BE2C (cell line): Measurements from ENCODE around the gene C16orf95.

Source experiments
- DNase-seq: peaks from one replicate; pipeline ENCODE4 v3.0.0-alpha.2; 2020
- H3K27me3 ChIP-seq: fragments of 250-450 bp; sonication (Bioruptor Pico); 2 replicates; pipeline ENCODE4 v1.5.1; 2020; ENCODE audit warnings: mild to moderate bottlenecking
- H3K36me3 ChIP-seq: fragments of 250-450 bp; sonication (Bioruptor Pico); 2 replicates; pipeline ENCODE4 v1.5.1; 2020; ENCODE audit warnings: mild to moderate bottlenecking
- H3K4me1 ChIP-seq: fragments of 250-450 bp; sonication (Bioruptor Pico); 2 replicates; pipeline ENCODE4 v1.5.1; 2020
- H3K4me3 ChIP-seq: 2 replicates; pipeline ENCODE4 v1.5.1; 2011; ENCODE audit warnings: low read depth, low read length
- H3K9me3 ChIP-seq: fragments of 250-450 bp; sonication (Bioruptor Pico); 2 replicates; pipeline ENCODE4 v1.5.1; 2020
- CTCF ChIP-seq: IDR thresholded peaks from 2 replicates; pipeline ENCODE4 v1.5.1; 2012; ENCODE audit warnings: mild to moderate bottlenecking, low read depth, low read length

C16orf95 gene

GRCh38 chr16:87325423-87325858 lies 8.2 kb upstream of the C16orf95 start:
- Histone ChIP-seq H3K4me3 (no peak overlapping the region), H3K4me1 (no peaks in the 10 kb centered on the region), H3K36me3 (peaks cover 9% of the 10 kb centered on the region), H3K27me3 (no peaks in the 10 kb centered on the region), H3K9me3 (no peaks in the 10 kb centered on the region)
- TF ChIP-seq CTCF: no peak
- DNase-seq: no peak

GRCh38 chr16:87324411-87325275 lies 7.5 kb upstream of the C16orf95 start:
- no peaks in the 10 kb centered on the region for H3K4me1 ChIP-seq
- peak; percentile 68 for DNase-seq
- no peak overlapping the region for H3K4me3 ChIP-seq
- peaks cover 1% of the 10 kb centered on the region for H3K36me3 ChIP-seq
- H3K27me3 ChIP-seq: no peaks in the 10 kb centered on the region
- H3K9me3 ChIP-seq: no peaks in the 10 kb centered on the region
- peak; percentile 87 for TF ChIP-seq CTCF

GRCh38 chr16:87323727-87324410 lies 6.7 kb upstream of the C16orf95 start:
- no peak overlapping the region for H3K4me3 ChIP-seq
- DNase-seq: no peak
- TF ChIP-seq CTCF: no peak
- no peaks in the 10 kb centered on the region for H3K9me3 ChIP-seq
- H3K27me3 ChIP-seq: no peaks in the 10 kb centered on the region
- H3K36me3 ChIP-seq: no peaks in the 10 kb centered on the region
- no peaks in the 10 kb centered on the region for H3K4me1 ChIP-seq

GRCh38 chr16:87322833-87323726 lies 5.9 kb upstream of the C16orf95 start:
- no peaks in the 10 kb centered on the region for H3K9me3 ChIP-seq
- TF ChIP-seq CTCF: no peak
- peak; percentile 3 for DNase-seq
- H3K4me3 ChIP-seq: no peak overlapping the region
- no peaks in the 10 kb centered on the region for H3K27me3 ChIP-seq
- H3K4me1 ChIP-seq: no peaks in the 10 kb centered on the region
- H3K36me3 ChIP-seq: no peaks in the 10 kb centered on the region

- Histone ChIP-seq H3K4me3 (no peak overlapping the region), H3K4me1 (no peaks in the 10 kb centered on the region), H3K27me3 (no peaks in the 10 kb centered on the region), H3K36me3 (no peaks in the 10 kb centered on the region), H3K9me3 (no peaks in the 10 kb centered on the region)
- DNase-seq: no peak
- no peak for TF ChIP-seq CTCF
These were observed 5.2 kb upstream of the C16orf95 start for GRCh38 chr16:87322360-87322759.
